D721Med (cell line): ENCODE results near the gene ZNF644.
"Not testable (repeated sequence)": the region's sequence is repeated elsewhere in the genome, so short reads cannot be mapped to it uniquely, and the experiment has no call there.

Experiments used
- DNase-seq: peaks from one replicate; pipeline ENCODE4 v3.0.0; 2011; ENCODE audit warnings: low spot score; ENCODE audit not compliant: insufficient read length
- FAIRE-seq: peaks from 2 replicates; lab custom pipeline; 2011; peaks lifted over from hg19 to GRCh38; lab: Jason Lieb, UNC
- CTCF ChIP-seq: IDR thresholded peaks from 2 replicates; pipeline ENCODE4 v1.5.1; 2012; ENCODE audit warnings: mild to moderate bottlenecking, control low read depth; ENCODE audit not compliant: insufficient read depth; ENCODE audit errors: missing control alignments

ZNF644 gene

GRCh38 chr1:91054780-91055481, 33.1 kb upstream of the ZNF644 start:
- DNase-seq, result no peak
- TF ChIP-seq CTCF, result no peak
- no peak for FAIRE-seq

- DNase-seq (no peak), FAIRE-seq (no peak)
- no peak for TF ChIP-seq CTCF
Measured at GRCh38 chr1:91053630-91054029, 31.8 kb upstream of the ZNF644 start.

GRCh38 chr1:91049551-91049950, 27.7 kb upstream of the ZNF644 start:
- DNase-seq, FAIRE-seq: not testable (repeated sequence)

GRCh38 chr1:91046766-91047165, 24.9 kb upstream of the ZNF644 start:
- FAIRE-seq, result no peak
- no peak for TF ChIP-seq CTCF
- DNase-seq, result no peak

- DNase-seq (no peak), FAIRE-seq (no peak)
- TF ChIP-seq CTCF, result no peak
Measured at GRCh38 chr1:91045284-91045683, 23.4 kb upstream of the ZNF644 start.

- not testable (repeated sequence) for DNase-seq, FAIRE-seq
Measured at GRCh38 chr1:91044776-91045175, 22.9 kb upstream of the ZNF644 start.

- not testable (repeated sequence) for FAIRE-seq, DNase-seq
Measured at GRCh38 chr1:91042372-91042771, 20.5 kb upstream of the ZNF644 start.

GRCh38 chr1:91038582-91038981, 16.7 kb upstream of the ZNF644 start:
- no peak for FAIRE-seq

More at GRCh38 chr1:91038582-91038981, 16.7 kb upstream of the ZNF644 start:
- TF ChIP-seq CTCF, result no peak
- no peak for DNase-seq
